Stimulated activated naive CD8-positive, alpha-beta T cell treated with anti-CD3 and anti-CD28 coated beads, Interleukin-15, Interleukin-2, amounts not matched to agents 100 U/mL and 50 U/mL, for 24 hours (primary cell): Measurements from ENCODE around the gene SLC35G1.

Experiments
- ATAC-seq: fragments of 150-1000 bp; cut with Tn5 transposase; one replicate; pipeline ENCODE4 v1.10.0; 2021
- DNase-seq: peaks from one replicate; pipeline ENCODE4 v3.0.0; 2021

The SLC35G1 gene, protein sequence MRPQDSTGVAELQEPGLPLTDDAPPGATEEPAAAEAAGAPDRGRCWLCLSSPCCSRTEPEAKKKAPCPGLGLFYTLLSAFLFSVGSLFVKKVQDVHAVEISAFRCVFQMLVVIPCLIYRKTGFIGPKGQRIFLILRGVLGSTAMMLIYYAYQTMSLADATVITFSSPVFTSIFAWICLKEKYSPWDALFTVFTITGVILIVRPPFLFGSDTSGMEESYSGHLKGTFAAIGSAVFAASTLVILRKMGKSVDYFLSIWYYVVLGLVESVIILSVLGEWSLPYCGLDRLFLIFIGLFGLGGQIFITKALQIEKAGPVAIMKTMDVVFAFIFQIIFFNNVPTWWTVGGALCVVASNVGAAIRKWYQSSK

DNA sequence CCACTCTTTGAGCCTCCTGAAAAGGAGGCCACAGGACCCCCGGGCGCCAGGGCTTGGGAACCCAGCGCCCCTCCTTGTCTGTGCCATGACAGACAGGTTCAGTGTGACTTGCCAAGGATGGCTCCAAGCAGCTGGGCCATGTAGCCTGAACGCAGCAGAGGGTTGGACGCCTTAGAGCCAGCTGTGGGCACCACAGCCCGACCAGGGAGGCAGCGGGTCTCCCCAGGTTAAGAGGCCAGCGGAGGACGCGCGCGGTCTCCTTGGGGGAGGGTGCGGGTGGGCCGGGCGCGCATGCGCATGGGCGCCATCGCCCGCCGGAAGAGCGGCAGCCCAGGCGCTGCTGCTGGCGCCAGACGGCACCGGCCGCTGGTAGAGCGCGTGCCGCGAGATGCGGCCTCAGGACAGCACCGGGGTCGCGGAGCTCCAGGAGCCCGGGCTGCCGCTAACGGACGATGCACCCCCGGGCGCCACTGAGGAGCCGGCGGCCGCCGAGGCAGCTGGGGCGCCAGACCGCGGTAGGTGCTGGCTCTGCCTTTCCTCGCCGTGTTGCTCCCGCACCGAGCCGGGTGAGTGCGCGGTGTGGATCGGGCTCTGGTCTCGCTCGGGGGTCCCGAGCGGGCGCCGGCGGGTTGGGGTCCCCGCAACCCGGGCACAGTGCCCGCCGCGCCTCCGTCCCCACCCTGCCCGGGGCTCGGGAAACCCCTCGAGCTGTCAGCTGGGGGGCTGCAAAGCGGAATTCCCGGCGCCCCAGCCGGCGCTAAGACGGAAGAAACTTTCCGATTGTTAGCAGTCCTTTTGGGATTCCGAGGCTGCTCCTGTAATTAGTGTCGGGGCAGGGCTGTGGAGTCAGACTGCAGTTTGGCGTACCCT lies at the start of gene SLC35G1:
Gene SLC35G1 (plus strand): TSS at position 333 of the 870 bp plus-strand sequence. CDS start 56 bp downstream, at position 389.
- ATAC-seq = peak; percentile 92
- DNase-seq = peak; percentile 78

DNA sequence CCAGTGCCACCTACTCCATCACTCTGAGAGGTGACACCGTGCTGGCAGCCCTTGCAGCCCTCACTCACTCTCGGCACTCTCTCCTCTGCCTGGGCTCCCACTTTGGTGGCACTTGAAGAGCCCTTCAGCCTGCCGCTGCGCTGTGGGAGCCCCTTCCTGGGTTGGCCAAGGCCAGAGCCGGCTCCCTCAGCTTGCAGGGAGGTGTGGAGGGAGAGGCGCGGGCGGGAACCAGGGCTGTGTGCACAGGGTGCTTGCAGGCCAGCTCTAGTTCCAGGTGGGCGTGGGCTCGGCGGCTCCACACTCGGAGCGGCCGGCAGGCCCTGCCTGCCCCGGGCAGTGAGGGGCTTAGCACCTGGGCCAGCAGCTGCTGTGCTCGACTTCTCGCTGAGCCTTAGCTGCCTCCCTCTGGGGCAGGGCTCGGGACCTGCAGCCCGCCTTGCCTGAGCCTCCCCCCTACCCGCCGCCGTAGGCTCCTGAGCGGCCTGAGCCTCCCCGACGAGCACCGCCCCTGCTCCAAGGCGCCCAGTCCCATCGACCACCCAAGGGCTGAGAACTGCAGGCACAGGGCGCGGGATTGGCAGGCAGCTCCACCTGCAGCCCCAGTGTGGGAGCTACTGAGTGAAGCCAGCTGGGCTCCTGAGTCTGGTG lies 48.7 kb upstream of the SLC35G1 start:
- DNase-seq (no peak), ATAC-seq (no peak)

DNA sequence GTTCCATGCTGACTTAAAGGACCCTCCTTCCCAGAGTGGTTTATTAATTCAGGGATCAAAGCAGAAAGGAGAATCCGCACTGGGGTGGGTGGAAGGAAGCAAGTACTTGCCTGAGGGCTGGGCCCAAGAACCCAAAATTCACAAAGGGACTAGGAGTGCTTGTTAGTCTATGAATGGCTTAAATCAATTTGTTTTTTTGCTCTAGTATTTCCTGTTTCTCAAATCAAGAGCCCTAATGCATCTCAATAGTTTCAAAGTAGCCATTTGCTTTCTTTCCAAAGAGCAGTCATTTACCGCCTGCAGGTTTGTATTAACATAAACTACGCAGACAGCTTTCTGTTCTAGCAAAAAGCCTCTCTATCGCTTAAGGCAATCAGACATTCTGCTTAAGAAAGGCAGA lies 44.2 kb upstream of the SLC35G1 start:
- DNase-seq = no peak
- ATAC-seq = no peak

DNA sequence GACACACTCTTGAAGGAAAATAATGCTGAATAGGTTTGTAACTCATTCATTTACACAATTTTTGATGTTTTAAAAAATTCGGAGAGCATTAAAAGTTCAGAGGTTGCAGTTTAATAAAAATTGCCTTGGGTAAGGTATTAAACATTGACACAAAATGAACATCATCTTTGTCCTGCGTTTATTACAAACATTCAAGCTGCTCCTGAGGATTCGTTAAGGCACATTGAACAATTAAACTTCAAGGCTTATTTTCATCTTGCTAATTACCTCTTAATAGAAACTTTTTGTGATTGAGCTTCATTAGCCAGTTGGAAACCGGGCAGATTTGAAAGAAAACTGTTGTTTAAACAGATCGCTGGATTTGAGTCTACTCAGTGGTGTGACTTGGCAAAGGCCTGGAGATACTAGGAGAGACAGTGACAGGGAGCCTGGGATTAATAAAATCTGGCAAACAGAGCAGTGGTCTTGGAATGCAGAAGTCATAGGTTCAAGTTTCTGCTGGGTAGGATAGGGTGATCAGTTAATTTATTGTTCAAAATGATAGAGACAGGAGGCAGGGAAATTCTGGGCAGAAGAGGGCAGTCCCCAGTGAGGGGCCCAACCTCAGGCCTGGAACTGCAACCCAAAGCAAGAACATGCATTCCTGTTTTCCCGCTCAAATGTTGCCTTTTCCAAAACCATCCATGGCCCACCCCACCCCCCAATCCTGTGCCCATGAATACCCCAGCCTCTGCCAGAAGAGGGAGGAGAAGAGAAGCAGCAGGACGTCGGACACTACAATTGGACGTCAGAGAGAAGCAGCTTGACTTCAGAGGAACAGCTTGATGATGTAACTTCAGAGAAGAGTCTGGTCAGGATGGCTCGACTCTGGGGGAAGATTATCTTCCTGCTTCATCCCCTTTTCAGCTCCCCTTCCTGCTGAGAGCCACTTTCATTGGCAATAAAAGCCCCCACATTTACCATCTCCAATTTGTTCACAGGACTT lies 43.5 kb upstream of the SLC35G1 start:
- no peak for DNase-seq

DNA sequence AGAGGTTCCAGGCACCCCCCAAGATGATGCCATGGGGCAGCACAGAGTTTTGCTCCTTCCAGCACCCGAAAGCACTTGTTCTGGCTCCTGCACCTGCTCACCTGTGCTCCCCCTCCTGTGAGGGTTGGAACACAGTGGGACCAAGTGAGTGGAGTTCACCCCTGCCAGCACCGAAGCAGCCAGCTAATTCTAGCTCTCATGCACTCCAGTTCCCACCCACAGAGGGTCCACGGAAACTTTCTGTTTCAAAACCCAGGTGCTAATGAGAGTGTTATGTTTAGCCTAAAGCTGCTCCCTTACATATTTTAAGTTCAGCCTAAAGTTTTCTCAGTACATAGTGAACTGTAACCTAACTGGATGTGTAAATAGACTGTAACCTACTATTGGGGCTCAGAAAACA lies 42.6 kb upstream of the SLC35G1 start:
- DNase-seq = no peak
- ATAC-seq = no peak

More for the DNA sequence above, 43.5 kb upstream of the SLC35G1 start:
- ATAC-seq = no peak

DNA sequence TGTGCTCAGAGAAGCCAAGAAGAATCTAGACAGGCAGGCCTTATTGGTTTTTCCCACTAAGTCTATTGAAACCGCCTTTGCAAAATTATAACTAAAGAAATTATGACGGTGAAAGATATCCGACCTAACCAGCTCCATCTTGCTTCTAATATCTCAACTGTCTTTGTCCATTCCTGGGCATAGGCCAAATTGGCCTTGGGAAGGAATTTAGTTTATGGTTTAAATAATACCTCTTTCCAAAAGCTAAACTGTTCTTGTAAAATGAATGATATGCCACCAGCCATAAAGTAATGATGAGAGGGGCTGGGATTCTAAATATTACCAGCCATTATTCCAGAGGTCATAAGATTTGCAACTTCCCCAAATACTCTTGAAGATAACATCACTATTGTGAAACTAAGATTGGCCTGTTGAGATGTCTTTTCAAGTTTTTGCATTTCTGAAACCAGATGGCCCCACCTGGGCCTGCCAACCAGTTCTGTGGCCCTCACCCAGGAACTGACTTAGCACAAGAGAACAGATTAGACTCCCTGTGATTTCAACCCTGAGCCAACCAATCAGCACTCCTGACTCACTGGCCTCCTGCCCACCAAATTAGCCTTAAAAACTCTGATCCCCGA lies 41.2 kb upstream of the SLC35G1 start:
- ATAC-seq (no peak), DNase-seq (no peak)

DNA sequence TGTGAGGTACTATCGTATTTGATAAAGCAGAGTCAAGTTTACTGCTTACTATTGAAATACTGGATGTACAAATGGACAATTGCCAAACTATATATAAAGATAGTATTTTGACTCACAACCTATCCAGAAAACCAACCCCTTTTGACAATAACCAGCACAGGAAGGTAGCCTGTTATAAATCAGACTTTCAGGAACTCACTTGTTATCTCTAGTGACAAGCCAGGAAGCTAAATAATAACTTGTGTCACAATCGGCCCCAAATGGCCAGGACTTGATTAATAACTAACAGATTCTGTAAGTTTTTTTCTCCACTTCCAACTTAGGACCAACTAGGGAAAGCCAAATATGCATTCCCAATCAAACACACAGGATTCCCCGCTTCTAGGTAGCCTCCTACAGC lies 38.8 kb upstream of the SLC35G1 start:
- DNase-seq (no peak), ATAC-seq (no peak)

DNA sequence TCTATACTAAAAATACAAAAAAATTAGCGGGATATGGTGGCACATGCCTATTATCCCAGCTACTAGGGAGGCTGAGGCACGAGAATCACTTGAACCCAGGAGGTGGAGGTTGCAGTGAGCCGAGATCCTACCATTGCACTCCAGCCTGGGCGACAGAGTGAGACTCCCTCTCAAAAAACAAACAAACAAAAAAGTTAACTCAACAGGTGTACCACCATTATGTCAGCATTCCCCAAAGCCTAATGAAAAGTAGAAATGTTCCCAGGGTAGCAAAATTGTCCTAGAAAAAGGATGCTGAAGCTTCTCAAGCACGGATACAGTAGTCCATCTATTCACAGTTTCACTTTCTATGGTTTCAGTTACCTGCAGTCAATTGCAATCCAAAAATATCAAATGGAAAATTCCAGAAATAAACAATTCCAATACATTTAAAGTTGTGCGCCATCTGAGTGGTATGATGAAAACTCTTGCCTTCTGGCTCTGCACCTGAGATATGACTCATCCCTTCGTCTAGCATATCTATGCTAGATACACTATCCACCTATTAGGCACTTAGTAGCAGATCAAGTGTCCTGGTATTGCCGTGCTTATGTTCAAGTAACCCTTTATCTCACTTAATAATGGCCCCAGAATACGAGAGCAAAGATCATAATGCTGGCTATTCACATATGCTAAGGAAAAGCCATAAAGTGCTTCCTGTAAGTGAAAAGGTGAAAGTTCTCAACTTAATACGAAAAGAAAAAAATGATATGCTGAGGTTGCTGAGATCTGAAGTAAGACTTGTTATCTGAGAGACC lies 37.2 kb upstream of the SLC35G1 start:
- DNase-seq = no peak
- no peak for ATAC-seq

DNA sequence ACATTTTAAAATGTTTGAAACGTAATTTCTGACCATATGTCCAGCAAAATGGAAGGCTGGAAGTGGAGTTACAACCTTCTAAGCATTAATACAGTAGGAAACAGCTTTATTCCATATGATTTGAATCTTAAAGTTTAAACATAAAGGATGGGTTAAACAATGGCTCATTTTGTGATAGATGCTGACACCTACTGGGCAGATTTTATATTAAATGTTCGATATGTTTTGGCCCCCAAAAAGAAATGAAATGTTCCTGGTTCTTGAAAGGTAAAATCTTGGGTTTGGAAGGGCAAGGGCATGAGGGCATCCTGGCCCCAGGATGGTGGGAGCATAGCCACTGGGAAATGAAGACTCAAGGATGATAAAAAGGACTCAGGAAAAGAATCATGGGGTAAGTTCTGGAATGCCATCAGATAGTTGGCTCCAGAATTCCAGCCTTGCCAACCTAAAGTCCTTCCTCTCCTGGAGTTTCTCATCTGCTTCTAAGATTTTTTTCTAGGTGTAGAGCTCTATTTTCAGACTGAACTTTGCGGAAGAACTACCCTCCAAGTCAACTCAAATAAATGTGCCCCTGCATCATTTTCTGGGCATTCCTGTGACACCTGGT lies 34.6 kb upstream of the SLC35G1 start:
- no peak for DNase-seq
- no peak for ATAC-seq

DNA sequence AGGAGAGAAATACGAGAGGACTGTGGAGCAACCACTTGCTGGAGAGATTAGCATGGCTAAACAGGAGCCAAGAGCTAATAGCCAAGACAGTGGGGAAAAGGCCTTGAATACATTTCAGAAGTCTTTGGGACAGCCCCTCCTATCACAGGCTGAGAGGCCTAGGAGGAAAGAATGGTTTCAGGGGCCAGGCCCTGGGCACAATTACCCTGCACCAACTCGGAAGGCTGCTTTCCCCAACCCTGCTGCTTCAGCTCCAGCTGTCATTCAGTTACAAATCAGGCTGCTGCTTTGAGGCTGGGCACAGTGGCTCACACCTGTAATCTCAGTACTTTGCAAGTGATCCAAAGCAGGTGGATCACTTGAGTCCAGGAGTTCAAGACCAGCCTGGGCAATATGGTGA lies 32.0 kb upstream of the SLC35G1 start:
- DNase-seq (no peak), ATAC-seq (no peak)

DNA sequence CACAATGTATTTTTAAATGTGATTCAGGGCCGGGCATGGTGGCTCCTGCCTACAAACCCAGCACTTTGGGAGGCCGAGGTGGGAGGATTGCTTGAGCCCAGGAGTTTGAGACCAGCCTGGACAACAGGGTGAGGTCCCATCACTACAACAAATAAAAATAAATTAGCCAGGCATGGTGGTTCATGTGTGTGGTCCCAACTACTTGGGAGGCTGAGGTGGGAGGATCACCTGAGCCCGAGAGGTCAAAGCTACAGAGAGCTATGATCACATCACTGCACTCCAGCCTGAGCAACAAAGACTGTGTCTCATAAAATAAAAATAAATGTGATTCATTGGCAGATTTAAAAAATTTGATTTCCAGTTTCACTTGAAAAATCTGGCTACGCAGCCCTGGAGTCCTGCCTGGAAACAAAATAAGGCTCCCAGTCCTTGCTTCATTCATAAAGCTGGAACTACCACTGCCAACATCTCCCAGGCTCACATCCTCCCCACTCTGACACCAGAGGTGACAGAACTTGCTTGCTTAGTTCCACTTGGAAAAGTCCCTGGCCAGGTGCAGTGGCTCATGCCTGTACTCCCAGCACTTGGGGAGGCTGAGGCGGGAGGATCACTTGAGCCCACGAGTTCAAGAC lies 27.9 kb upstream of the SLC35G1 start:
- DNase-seq = no peak
- ATAC-seq = no peak

DNA sequence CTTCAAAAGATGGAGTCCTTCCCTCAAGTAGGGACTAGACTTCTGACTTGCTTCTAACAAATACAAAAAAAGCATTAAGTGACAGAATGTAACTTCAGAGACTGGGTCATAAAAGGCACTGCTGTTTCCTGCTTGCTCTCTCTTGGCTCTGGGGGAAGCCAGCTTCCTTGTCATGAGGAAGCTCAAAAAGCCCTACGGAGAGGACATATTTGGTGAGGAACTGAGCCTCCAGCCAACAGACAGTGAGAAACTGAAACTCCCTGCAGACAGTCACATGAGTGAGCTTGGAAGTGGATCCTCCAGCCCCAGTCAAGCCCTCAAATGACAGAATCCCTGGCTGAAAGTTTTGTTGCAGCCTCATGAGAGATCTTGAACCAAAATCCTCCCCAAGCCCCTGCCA lies 26.3 kb upstream of the SLC35G1 start:
- DNase-seq = no peak
- no peak for ATAC-seq

DNA sequence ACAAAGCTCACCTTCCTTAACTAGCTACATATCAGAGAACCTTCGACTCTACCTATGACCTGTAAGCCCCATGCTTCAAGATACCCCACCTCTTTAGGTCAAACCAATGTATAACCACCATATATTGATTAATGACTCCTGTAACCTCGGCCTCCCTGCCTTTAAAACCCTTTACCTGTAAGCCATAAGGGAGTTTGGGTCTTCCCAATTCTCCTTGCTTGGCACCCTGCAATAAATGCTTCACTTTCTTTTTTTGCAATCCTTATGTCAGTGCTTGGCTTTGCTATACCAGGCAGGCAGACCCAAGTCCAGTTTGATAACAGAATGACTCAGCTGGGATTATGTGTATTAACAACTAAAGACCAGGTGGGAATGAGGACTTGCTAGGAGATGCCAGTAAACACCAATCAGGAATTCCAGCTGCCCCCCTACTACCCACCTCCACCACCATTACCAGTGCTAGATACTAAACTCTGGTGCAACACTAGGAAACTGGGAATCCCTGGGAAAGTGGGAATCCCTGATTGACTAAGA lies 22.0 kb upstream of the SLC35G1 start:
- DNase-seq (no peak), ATAC-seq (no peak)

DNA sequence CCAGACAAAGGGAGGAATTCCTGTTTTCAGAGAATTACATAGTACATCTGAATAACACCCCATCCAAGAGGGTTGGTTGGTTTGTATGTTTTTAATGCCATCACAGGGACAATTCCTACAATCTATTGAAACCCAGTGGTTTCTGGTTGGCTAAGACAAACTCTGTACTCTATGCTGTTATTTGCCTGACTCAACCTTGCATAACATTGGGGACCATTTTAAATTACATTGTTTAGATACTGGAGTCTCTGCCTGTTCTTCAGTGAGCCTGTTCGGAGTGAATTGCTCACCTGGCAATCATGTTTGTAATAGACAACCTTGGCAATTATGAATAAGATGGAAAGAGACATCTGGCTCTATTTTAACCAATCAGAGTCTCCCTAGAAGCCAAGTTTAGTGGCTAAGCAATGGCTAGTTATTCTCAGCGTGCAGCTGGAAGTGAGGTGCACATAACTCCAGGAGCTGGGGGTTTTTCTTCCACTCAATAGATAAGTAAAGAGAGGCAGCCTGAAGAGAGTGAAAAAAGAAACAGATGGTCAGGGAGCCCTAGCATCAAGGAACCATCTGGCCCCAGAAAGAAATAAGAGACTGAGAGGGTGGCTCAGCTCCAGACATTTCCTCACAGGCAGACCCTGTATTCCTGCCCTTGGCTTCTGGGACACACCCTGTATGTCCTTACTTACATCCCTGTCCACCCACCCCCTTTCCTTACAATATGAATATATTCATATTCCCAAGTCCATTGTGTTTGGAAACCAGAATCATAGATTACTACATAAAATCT lies 21.2 kb upstream of the SLC35G1 start:
- ATAC-seq = no peak
- DNase-seq = no peak

DNA sequence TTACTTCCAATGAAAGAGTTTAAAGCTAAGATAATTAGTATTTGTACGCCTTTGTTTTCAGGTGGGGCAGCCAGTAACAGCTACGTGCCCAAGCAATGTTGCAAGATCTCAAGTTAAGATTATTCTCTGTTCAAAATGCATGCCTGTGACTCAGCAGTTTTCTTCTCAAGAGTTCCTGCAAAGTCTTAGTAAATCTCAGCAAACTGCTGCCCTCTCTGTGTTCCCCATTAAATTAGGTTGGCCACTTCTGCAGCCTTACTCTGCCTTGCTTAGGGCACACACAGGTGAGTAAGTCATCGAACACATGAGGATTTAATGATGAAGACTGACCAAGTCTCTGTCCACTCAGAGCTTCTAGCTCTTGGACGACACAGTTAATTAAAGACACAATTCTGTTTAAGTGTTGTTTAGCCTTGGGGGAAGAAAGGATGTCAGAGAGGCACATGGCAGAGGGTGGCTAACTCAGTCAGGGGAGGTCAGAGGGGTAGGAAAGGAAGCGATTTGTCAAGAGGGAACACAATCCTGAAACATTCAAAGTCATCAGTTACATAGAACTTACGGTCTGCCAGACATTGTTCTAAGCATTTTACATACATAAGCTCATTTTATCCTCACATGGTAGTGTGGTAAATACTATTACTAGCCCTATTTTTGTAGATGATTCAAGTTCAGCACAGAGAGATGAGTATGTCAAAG lies 20.2 kb upstream of the SLC35G1 start:
- ATAC-seq (no peak), DNase-seq (no peak)

DNA sequence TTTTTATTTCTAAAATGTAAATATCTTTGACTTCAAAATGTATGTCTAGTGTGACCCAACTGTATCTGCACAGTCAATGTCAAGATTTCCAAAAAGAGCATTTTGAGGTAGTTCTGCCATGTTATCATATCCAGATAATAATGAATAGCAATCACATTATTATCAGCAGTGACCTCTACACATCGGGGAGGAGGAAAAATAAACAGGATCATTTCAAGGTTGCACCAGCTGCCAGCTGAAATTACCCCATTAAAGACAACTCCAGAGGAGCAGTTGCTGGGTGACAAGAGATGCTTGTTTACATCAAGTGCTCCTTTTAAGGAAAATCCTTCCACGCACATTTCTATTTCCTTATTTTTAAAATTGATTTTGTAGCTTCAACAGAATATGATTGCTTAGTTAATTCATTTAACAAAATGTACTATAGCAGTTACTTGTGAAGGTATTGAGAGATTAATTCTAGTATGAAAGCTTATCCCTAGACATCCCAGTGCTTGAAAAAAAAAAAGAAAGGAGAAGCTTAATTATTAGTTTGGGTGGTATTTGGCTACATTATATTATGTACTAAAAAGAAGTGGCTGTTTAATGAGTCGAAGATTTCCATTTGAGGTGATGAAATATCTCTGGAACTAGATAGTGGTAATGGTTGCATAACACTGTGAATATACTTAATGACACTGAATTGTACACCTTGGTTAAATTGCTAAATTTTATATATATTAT lies 19.3 kb upstream of the SLC35G1 start:
- ATAC-seq (no peak), DNase-seq (no peak)

DNA sequence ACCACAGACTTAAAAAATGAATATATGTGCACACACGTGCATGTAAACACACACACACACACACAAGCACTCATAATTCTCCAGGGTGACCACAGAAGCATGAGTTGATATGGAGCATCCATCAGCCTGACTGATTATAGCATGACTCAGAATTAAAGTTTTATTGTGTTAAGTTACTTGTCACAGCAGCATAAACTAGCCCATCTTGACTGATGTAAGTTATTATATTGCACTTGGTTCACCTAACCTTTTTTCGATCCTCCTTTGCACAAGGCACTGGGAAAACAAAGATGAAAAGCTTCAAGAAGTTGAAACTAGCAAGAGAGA lies 18.8 kb upstream of the SLC35G1 start:
- ATAC-seq = no peak
- no peak for DNase-seq
